CD4-positive, alpha-beta T cell treated with Interleukin-1 beta for 1 hour (primary cell): ENCODE data around the gene SLIT1.

Source experiments
- DNase-seq, 2 donors: peaks; one replicate each; pipeline ENCODE4 v3.0.0-alpha.2; 2020 to 2022

SLIT1 gene

DNA sequence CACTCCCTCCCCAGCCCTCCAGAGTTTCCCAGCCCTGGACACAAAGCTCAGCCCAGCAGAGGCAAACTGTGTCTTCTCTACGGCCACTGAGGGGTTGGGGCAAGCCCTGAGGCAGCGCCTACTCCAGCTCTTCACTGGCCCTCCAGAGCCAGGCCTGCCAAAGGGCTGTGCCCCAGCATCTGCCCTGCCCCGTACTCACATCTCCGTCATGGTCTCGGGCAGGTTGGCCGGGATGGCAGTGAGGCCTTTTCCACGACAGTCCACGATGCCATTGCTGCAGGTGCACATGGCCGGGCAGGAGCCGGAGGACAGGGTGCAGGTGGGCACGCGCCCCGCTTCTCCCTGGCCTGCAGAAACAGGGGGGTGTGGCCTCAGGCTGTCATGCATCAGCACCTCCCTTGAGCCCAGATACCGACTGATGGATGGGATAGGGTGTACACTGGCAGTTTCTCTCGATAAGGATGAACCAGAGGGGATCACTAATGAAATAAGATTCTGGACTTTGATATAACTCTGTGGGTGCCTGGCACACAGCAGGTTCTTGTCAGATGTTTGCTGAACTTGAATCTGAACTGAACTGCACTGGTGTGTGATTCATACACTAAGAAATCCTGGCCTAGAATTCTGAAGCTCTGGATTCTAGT, 125.2 kb downstream of the SLIT1 start:
- DNase-seq = no peak

DNA sequence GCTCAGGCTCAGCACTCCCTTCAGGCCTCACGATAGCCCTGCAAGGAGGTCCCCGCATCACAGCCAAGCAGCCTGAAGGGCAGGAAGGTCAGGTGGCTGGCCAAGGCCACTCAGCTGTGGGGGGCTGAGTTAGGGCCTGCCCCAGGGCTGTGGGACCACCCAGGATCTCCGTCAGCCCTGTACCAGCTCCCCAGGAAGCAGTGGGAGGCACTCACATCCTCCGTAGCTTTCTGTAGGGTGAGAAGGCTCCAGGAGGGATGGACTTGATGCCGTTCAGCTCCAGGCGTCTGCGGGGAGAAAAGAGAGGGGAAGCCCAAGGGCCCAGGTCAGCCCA, 125.9 kb downstream of the SLIT1 start:
- DNase-seq = no peak

- DNase-seq = no peak
Observed at GRCh38 chr10:97059006-97059871, 126.5 kb downstream of the SLIT1 start.

GRCh38 chr10:97058521-97058920, 127.2 kb downstream of the SLIT1 start:
- DNase-seq = no peak

GRCh38 chr10:97057491-97058235, 128.1 kb downstream of the SLIT1 start:
- no peak for DNase-seq

DNA sequence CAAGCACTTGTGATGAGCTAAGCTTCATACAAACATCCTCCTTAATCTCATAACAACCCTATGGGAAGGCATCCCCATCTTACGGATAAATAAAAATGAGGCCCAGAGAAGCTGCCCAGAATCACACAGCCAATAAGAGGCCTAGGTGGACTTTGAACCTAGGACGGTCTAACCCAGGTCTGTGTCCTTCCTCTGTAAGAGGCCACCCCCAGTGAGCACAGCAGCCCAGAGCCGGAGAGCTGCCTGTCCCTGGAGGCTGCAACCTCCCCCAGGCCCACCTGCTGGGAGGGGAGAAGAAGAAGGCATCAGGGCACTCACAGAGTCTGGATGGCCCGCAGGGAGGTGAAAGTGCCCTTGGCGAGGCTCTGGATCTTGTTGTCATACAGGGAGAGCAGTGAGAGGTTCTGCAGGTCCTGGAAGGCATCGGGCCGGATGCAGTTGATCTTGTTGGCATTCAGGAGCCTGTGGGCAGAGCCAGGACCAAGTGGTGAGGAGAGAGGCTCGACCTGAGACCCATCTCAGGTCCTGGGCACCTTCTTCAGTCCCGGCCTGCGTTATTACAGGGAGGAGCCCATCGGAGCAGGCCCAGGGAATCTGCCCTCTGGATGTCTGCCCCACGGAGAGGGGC, 129.6 kb downstream of the SLIT1 start:
- no peak for DNase-seq

- DNase-seq = no peak
Observed at GRCh38 chr10:97053276-97053675, 132.5 kb downstream of the SLIT1 start.

DNA sequence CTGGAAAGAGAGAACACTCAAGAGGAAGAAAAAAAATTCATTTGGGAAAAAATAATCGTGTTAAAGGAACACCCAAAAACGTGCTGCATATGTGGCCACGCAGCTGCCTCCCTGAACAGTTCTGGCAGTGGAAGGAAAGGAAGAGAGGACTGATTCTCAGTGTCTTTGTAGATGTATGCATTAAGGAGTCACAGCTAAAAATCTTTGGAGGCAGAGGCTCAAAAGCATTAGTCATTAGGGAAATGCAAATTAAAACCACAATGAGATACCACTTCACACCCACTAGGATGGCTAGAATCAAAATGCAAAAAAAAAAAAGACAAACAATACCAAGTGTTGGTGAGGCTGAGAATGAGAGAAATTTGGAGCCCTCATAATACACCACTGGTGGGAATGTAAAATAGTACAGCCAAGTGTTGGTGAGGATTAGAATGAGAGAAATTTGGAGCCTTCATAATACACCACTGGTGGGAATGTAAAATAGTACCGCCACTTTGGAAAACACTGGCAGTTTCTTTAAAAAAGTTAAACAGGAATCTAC, 134.7 kb downstream of the SLIT1 start:
- no peak for DNase-seq

GRCh38 chr10:97050205-97050745, 135.5 kb downstream of the SLIT1 start:
- no peak for DNase-seq

- DNase-seq = no peak
Observed at GRCh38 chr10:97049670-97050069, 136.1 kb downstream of the SLIT1 start.

DNA sequence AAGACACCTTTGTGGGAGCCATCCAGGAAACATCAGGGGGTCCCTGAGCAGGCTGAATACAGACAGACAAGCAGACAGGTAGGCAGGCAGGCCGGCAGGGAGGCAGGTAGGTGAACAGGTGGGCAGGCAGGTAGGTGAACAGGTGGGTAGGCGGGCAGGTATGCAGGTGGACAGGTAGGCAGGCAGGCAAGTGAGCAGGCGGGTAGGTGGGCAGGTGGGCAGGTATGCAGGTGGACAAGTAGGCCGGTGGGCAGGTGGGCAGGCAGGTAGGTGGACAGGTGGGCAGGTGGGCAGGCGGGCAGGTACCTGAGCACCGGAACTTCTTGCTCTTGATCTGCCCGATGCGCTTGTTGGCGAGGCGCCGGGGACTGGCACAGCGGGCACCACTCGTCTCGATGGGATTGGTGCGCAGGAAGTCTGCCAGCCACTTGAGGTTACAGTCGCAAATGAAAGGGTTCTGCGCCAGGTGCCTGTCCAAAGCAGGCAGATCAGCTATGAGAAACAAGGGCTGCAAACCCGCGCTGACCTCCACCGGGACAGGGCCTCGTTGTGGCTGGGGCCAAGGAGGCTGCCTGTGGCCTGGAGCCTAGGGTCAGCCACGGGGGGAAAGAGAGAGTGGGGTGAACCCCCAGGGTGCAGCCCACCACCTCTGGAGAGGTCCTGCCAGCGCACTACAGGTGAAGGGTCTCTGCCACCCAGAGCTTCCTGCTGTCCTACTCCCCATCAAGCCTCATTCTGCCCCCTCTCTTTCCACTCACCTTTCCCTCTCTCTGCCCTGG, 136.9 kb downstream of the SLIT1 start:
- DNase-seq = no peak

DNA sequence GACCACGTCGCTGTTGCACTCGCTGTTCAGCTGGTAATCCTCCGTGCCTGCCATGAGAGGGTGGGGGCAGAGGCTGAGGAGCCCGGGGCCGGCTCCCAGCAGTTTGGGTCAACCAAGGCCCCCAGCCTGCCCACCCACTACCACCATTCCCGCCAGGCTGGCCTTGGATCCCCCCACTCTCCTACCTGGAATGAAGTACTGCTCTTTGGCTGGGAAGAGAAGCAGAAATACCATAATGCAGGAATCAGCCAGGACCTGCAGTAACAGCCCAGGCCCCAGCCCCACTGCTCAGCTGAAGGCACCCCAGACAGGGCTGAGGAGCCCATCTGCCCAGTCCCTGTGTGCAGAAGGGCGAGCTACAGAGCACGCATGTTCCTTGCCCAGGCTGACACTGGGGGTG, 138.0 kb downstream of the SLIT1 start:
- no peak for DNase-seq

DNA sequence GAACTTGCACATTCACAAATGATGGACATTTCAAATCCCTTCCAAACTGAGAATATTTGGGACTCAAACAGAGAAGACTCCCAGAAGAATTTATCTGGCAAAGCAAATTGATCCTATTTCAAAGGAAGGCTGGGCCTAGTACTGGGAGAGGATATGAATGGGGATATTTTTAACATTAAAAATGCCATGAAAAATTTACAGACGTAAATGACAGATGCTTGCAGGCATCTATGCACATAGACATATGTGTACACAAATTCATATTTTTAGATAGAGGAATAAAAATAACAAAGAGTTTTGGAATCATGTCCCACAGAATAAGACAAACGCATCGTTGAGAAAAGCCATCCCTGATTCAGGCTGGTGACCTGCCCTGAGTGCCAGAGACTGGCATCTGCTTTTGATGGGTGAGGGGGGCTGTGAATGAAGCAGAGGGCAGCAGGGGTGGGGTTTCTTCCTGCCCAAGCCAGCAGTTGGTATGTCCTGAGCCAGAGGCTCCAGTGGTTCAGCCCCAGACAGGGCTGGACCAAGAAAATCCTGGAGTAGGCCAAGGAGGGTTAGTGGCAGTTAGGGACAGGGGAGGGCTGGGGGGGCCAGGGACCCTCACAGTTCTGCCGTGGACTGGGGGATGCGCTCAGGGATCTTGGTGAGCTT, 138.5 kb downstream of the SLIT1 start:
- DNase-seq = no peak

- no peak for DNase-seq
Observed at GRCh38 chr10:97046456-97047082, 139.2 kb downstream of the SLIT1 start.

DNA sequence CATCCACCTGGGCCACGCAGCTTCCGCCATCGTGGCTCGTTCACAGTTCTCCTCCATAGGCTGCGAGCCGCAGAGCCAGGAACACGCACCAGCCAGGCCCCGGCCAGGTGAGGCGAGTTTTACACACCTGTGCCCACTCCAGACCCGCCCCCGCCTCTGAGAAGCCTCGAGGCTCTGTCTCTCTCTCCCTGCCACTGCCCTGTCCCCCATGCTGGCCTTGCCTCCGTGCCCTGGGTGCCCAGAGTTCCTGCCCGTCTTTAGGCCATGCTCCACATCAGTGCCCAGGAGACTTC, 142.2 kb downstream of the SLIT1 start:
- no peak for DNase-seq

GRCh38 chr10:97042716-97043562, 142.8 kb downstream of the SLIT1 start:
- no peak for DNase-seq

- no peak for DNase-seq
Observed at GRCh38 chr10:97042081-97042480, 143.7 kb downstream of the SLIT1 start.

DNA sequence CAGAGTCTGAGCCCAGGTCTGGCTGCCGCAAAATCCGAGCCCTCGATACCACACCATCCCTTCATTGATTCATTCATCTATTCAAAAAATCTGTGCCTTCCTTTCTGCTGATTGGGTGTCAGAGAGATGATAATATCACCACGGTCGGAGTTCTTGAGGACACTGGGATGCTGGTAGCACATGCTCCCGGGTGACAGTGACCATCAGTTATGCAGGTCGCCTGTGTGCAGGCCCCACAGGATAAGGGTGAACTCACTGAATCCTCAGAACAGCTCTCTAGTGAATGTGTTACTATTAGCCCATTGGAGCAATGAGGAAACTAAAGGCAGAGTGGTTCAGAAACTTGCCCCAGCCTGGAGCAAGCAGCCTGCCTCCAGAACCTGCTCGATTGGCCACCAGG, 145.1 kb downstream of the SLIT1 start:
- DNase-seq = no peak

DNA sequence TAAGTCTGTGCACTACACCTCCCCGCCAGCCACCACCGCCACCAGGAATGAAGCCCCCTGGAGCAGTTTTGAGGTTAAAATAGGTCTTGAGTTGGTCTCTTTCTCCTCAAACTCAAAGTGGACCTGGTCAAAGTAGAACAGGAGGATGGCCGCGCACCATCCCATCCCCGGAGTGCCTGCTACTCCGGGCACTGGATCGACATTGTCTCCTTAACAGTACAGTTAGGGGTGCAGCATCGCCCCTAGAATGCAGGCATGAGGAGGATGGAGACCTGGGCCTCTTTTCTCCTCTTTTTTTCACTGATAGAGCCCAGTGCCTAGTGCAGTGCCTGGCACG, 145.5 kb downstream of the SLIT1 start:
- no peak for DNase-seq

DNA sequence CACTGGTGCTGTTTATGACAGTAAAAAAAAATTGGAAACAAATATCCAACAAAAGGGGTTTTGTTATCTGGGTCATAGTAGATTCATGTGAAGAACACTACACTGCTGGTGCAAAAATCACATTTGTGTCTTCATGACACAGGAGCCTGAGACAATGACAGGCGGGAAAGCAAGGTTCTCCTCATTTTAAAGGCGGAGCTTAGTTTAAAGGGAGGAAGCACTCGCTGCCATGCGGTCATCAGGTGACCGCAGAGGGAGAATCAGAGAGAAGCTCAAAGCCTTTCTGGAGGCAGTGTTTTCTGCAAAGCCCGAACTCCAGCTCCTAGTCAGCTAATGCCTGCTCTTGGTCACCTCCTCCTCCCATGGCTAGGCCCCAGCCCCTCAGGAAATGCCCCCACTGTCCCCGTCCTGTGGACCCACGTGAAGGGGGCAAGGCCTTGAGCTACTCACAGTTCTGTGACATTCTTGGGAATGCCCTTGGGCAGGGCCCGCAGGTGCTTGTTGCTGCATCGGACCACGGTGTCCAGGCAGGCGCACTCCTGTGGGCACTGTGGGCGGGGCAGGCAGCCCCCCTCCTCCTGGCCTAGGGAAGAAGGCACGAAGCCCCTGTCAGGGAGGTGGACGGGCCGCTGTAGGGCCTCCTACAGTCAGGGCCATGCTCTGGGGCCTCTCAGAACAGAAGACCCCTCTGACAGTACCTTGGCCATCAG, 146.1 kb downstream of the SLIT1 start:
- no peak for DNase-seq
